SK-N-SH (cell line): ENCODE results near the gene OBSL1. TPM values are rescaled to one million over a fixed set of nuclear protein-coding genes. Genes with fewer than 3 reads are reported as not detected.

Experiments used
- CTCF ChIA-PET: fragments of 300-600, 350-600 bp; formaldehyde crosslinking; extraction: SDS; loops from one replicate; lab custom pipeline; 2021; lab: Yijun Ruan, JAX
- POLR2A ChIA-PET: fragments of 350-600 bp; sonication (Branson Sonifier 250); formaldehyde crosslinking; extraction: SDS; loops from one replicate; lab custom pipeline; 2020; ENCODE audit warnings: antibody characterized with exemption, inconsistent platforms; lab: Yijun Ruan, JAX
- DNase-seq: peaks from one replicate; pipeline ENCODE4 v3.0.0; 2012
- H2AFZ ChIP-seq: fragments of 200-600 bp; sonication (generic); 2 replicates; pipeline ENCODE4 v1.8.1; 2016; ENCODE audit warnings: antibody characterized with exemption, mild to moderate bottlenecking, low read depth
- H3F3A ChIP-seq: fragments of 200-600 bp; sonication (generic); replicated peaks from 2 replicates; pipeline ENCODE3; 2016; ENCODE audit warnings: antibody characterized with exemption, mild to moderate bottlenecking; ENCODE audit not compliant: insufficient read depth
- H3K27ac ChIP-seq, 2 experiments: fragments of 200-500 bp in 1 of 2; fragments of 200-600 bp in 1 of 2; sonication (Bioruptor generic) in 1 of 2; sonication (generic), shearing (Covaris generic) in 1 of 2; 2 replicates each; pipeline versions ENCODE4 v1.5.1 to v1.6.1; 2014 to 2016; ENCODE audit warnings: low read depth in 2 of 2, inconsistent platforms in 1 of 2, low read length in 1 of 2, mild to moderate bottlenecking in 1 of 2, mixed read lengths in 1 of 2
- H3K27me3 ChIP-seq: fragments of 200-600 bp; sonication (generic), shearing (Covaris generic); 2 replicates; pipeline ENCODE4 v1.6.1; 2016; ENCODE audit warnings: mixed run types; ENCODE audit not compliant: insufficient read depth
- H3K36me3 ChIP-seq, 2 experiments: fragments of 200-500 bp in 1 of 2; fragments of 200-600 bp in 1 of 2; sonication (Bioruptor generic) in 1 of 2; sonication (generic) in 1 of 2; replicated peaks in 1 of 2; 2 replicates each; pipeline versions ENCODE3 to v1.5.1; 2014 to 2016; ENCODE audit warnings: low read length in 1 of 2, mild to moderate bottlenecking in 1 of 2; ENCODE audit not compliant: insufficient read depth in 2 of 2, control insufficient read depth in 1 of 2
- H3K4me1 ChIP-seq, 2 experiments: fragments of 200-500 bp in 1 of 2; fragments of 200-600 bp in 1 of 2; sonication (Bioruptor generic) in 1 of 2; sonication (generic), shearing (Covaris generic) in 1 of 2; 2 replicates each; pipeline versions ENCODE4 v1.5.1 to v1.6.1; 2014 to 2016; ENCODE audit warnings: low read depth in 1 of 2, low read length in 1 of 2, mixed run types in 1 of 2; ENCODE audit not compliant: insufficient read depth in 2 of 2, control insufficient read depth in 1 of 2
- H3K4me2 ChIP-seq: fragments of 200-600 bp; sonication (generic), shearing (Covaris generic); 2 replicates; pipeline ENCODE4 v1.6.1; 2017; ENCODE audit warnings: mixed run types
- H3K4me3 ChIP-seq, 2 experiments: fragments of 200-500 bp in 1 of 2; fragments of 200-600 bp in 1 of 2; sonication (Bioruptor generic) in 1 of 2; sonication (generic), shearing (Covaris generic) in 1 of 2; 2 replicates each; pipeline versions ENCODE4 v1.5.1 to v1.8.1; 2014 to 2016; ENCODE audit warnings: low read depth in 2 of 2, inconsistent platforms in 1 of 2, low read length in 1 of 2, mild to moderate bottlenecking in 1 of 2, mixed read lengths in 1 of 2, moderate library complexity in 1 of 2
- H3K79me2 ChIP-seq: fragments of 200-600 bp; sonication (generic); 2 replicates; pipeline ENCODE4 v1.8.1; 2017; ENCODE audit warnings: mild to moderate bottlenecking; ENCODE audit not compliant: insufficient read depth
- H3K9ac ChIP-seq: fragments of 200-600 bp; sonication (generic); 2 replicates; pipeline ENCODE4 v1.6.1; 2017; ENCODE audit warnings: mixed run types
- H3K9me2 ChIP-seq: fragments of 200-600 bp; sonication (generic); 2 replicates; pipeline ENCODE4 v1.6.1; 2017; ENCODE audit warnings: mixed run types
- H3K9me3 ChIP-seq: fragments of 200-600 bp; sonication (generic); 2 replicates; pipeline ENCODE4 v1.6.1; 2017; ENCODE audit warnings: mixed run types, mild to moderate bottlenecking, moderate library complexity
- H4K20me1 ChIP-seq: fragments of 200-600 bp; sonication (generic); 2 replicates; pipeline ENCODE4 v1.6.1; 2017; ENCODE audit warnings: mild to moderate bottlenecking, mixed run types; ENCODE audit not compliant: insufficient read depth
- CHD2 ChIP-seq: fragments of 150-350 bp; IDR thresholded peaks from 2 replicates; pipeline ENCODE4 v1.6.1; 2018; ENCODE audit warnings: low read length; ENCODE audit not compliant: partially characterized antibody
- CTCF ChIP-seq: fragments of 200-600 bp; sonication (generic); IDR thresholded peaks from 2 replicates; pipeline ENCODE4 v1.6.1; 2017; ENCODE audit warnings: antibody characterized with exemption, mild to moderate bottlenecking, moderate library complexity
- EP300 ChIP-seq, 2 experiments: IDR thresholded peaks; 2 replicates each; pipeline versions ENCODE4 v1.4.0 to v1.6.1; 2012; ENCODE audit warnings: borderline replicate concordance in 1 of 2, low read depth in 1 of 2, low read length in 1 of 2
- EZH2phosphoT487 ChIP-seq: fragments of 200-600 bp; sonication (generic); IDR thresholded peaks from 2 replicates; pipeline ENCODE4 v1.6.1; 2017; ENCODE audit warnings: low read depth, mixed run types, mild to moderate bottlenecking, antibody characterized with exemption, moderate library complexity, borderline replicate concordance
- FOXJ3 ChIP-seq: sonication (generic); formaldehyde crosslinking; IDR thresholded peaks from 2 replicates; pipeline ENCODE4 v1.5.1; 2020; ENCODE audit warnings: mild to moderate bottlenecking, missing genetic modification reagents
- FOXM1 ChIP-seq: IDR thresholded peaks from 2 replicates; pipeline ENCODE4 v1.4.0; 2012; ENCODE audit warnings: low read depth, mild to moderate bottlenecking
- GABPA ChIP-seq: IDR thresholded peaks from 2 replicates; pipeline ENCODE4 v1.4.0; 2012; ENCODE audit warnings: low read depth, mild to moderate bottlenecking
- GATA2 ChIP-seq: sonication (generic); formaldehyde crosslinking; IDR thresholded peaks from 2 replicates; pipeline ENCODE4 v1.5.0; 2020; ENCODE audit warnings: mild to moderate bottlenecking, missing genetic modification reagents
- IRF3 ChIP-seq: fragments of 150-350 bp; IDR thresholded peaks from 2 replicates; pipeline ENCODE4 v1.6.1; 2016; ENCODE audit warnings: mild to moderate bottlenecking, low read depth, low read length
- JUND ChIP-seq: IDR thresholded peaks from 2 replicates; pipeline ENCODE4 v1.4.0; 2012
- MAX ChIP-seq: IDR thresholded peaks from 2 replicates; pipeline ENCODE4 v1.4.0; 2012; ENCODE audit warnings: low read depth
- PBX3 ChIP-seq: IDR thresholded peaks from 2 replicates; pipeline ENCODE4; 2012
- POLR2AphosphoS5 ChIP-seq: IDR thresholded peaks from 2 replicates; pipeline ENCODE4 v1.6.1; 2012; ENCODE audit warnings: low read depth, low read length
- RAD21 ChIP-seq: IDR thresholded peaks from 2 replicates; pipeline ENCODE4 v1.6.1; 2012; ENCODE audit warnings: mild to moderate bottlenecking, low read length
- RFX5 ChIP-seq: IDR thresholded peaks from 2 replicates; pipeline ENCODE4 v1.6.1; 2012; ENCODE audit warnings: mild to moderate bottlenecking, improper control_type of control experiment, low read length
- SIN3A ChIP-seq: IDR thresholded peaks from 2 replicates; pipeline ENCODE4 v1.6.1; 2012; ENCODE audit warnings: low read depth, mild to moderate bottlenecking, low read length, moderate library complexity, borderline replicate concordance
- TCF12 ChIP-seq: IDR thresholded peaks from 2 replicates; pipeline ENCODE4 v1.4.0; 2012
- USF1 ChIP-seq: IDR thresholded peaks from 2 replicates; pipeline ENCODE4 v1.4.0; 2012; ENCODE audit warnings: low read depth, borderline replicate concordance
- ZBTB33 ChIP-seq: IDR thresholded peaks from 2 replicates; pipeline ENCODE4 v1.4.0; 2012; ENCODE audit warnings: low read depth, borderline replicate concordance
- WGBS: methylation state at CpG from one replicate; pipeline ENCODE4 v1.1.6; 2017; ENCODE audit warnings: low lambda C conversion rate; 5-methylcytosine and 5-hydroxymethylcytosine counted together
- polyA plus RNA-seq, 3 experiments: library from polyadenylated mRNA; depleted of rRNA; stranded (reverse); fragments of >200 nt; gene quantifications; 2 replicates each; pipeline ENCODE4 v1.2.3, GENCODE V29; 2012

The OBSL1 gene
- polyA plus RNA-seq, 1 of the 3 experiments (the other 2 are of a cell fraction): 93.0 TPM

GRCh38 chr2:219533930-219534661 lies 37.2 kb downstream of the OBSL1 start:
- Histone ChIP-seq H4K20me1 (no peaks in the 10 kb centered on the region), H3F3A (no peaks in the 10 kb centered on the region), H3K9me2 (no peaks in the 10 kb centered on the region), H3K79me2 (no peaks in the 10 kb centered on the region), H3K27me3 (no peaks in the 10 kb centered on the region; the same call in 1 of the 2 replicates), H3K4me3 (no peak overlapping the region), H2AFZ (no peak overlapping the region), H3K4me2 (no peak overlapping the region), H3K27ac (no peak overlapping the region), H3K4me1 (peaks cover 0 to 17% of the 10 kb centered on the region in 2 experiments; a peak in 1 of 4 replicates), H3K9me3 (no peaks in the 10 kb centered on the region), H3K36me3 (peaks cover 0 to 5% of the 10 kb centered on the region in 2 experiments), H3K9ac (no peak overlapping the region)
- DNase-seq: no peak
- TF ChIP-seq TCF12 (no peak), RAD21 (no peak), POLR2AphosphoS5 (no peak), PBX3 (no peak), IRF3 (no peak)
- WGBS: 76% methylated on average over 5 of the region's 6 CpGs
- CTCF ChIA-PET: interaction anchor here (0.5 to 62.1 kb wide), 6 partner anchors 7 to 131 kb away, joined by 3 to 2824 read pairs (median 4); partner anchors contain the start of genes ASIC4 and GMPPA
- POLR2A ChIA-PET: no interaction called here

GRCh38 chr2:219532378-219532649 lies 39.0 kb downstream of the OBSL1 start:
- no peaks in the 10 kb centered on the region for H3K9me3 ChIP-seq
- no peak overlapping the region for H3K4me2 ChIP-seq
- H3K9me2 ChIP-seq: no peaks in the 10 kb centered on the region
- H3K27me3 ChIP-seq: no peaks in the 10 kb centered on the region; the same call in 1 of the 2 replicates
- no peak overlapping the region for H3K27ac ChIP-seq
- peaks cover 0 to 18% of the 10 kb centered on the region in 2 experiments; a peak in 2 of 4 replicates for H3K4me1 ChIP-seq
- no peak overlapping the region for H2AFZ ChIP-seq
- ChIA-PET POLR2A (no interaction called here), CTCF (interaction anchor here (1.1 to 62.1 kb wide), 7 partner anchors 9 to 164 kb away, joined by 3 to 2824 read pairs (median 154); partner anchors contain the start of genes ASIC4, CHPF, DNPEP and GMPPA)
- H3K9ac ChIP-seq: no peak overlapping the region
- H3K79me2 ChIP-seq: no peaks in the 10 kb centered on the region
- no peaks in the 10 kb centered on the region for H3F3A ChIP-seq
- WGBS: 48% methylated on average over 3 of the region's 8 CpGs
- H3K4me3 ChIP-seq: no peak overlapping the region
- H4K20me1 ChIP-seq: no peaks in the 10 kb centered on the region
- DNase-seq: no peak
- H3K36me3 ChIP-seq: no peaks in the 10 kb centered on the region
- TF ChIP-seq GABPA (no peak), FOXJ3 (CRISPR knock-in tag) (no peak), FOXM1 (no peak), USF1 (no peak), EP300 (IDR thresholded peaks at IDR 0.05; ENCODE audit: borderline replicate concordance in 1 of 2, low read depth in 1 of 2, low read length in 1 of 2) (no peak), RFX5 (no peak), ZBTB33 (no peak), MAX (no peak), SIN3A (no peak), JUND (no peak), CHD2 (no peak), EZH2phosphoT487 (no peak), GATA2 (CRISPR knock-in tag) (no peak), CTCF (no peak), POLR2AphosphoS5 (no peak), RAD21 (no peak)
